HepG2 (cell line): Measurements from ENCODE around the gene TSSK2. TPM values are rescaled to one million over a fixed set of nuclear protein-coding genes. Genes with fewer than 3 reads are reported as not detected.

ENCODE experiments used
- BCL6 ChIP-seq: IDR thresholded peaks from 2 replicates; pipeline ENCODE4 v1.6.1; 2016; ENCODE audit warnings: missing genetic modification reagents, missing compliant biosample characterization
- BRD4 ChIP-seq: sonication (generic); formaldehyde crosslinking; IDR thresholded peaks from 2 replicates; pipeline ENCODE4 v1.4.0; 2020; ENCODE audit warnings: missing genetic modification reagents
- EZH2 ChIP-seq: conservative IDR thresholded peaks from 2 replicates; pipeline ENCODE4 v1.6.1; 2012; ENCODE audit warnings: mild to moderate bottlenecking, low read depth, low read length, moderate library complexity
- FOXJ3 ChIP-seq: sonication (generic); formaldehyde crosslinking; IDR thresholded peaks from 2 replicates; pipeline ENCODE4 v1.4.0; 2020; ENCODE audit warnings: missing genetic modification reagents, mild to moderate bottlenecking, borderline replicate concordance
- GATAD1 ChIP-seq: IDR thresholded peaks from 2 replicates; pipeline ENCODE4 v1.6.1; 2016; ENCODE audit warnings: missing genetic modification reagents, missing compliant biosample characterization
- MATR3 ChIP-seq: sonication (generic); formaldehyde crosslinking; IDR thresholded peaks from 2 replicates; pipeline ENCODE4 v1.4.0; 2020; ENCODE audit warnings: missing genetic modification reagents
- MED13 ChIP-seq: sonication (generic); formaldehyde crosslinking; IDR thresholded peaks from 2 replicates; pipeline ENCODE4 v1.5.0; 2020; ENCODE audit warnings: missing genetic modification reagents
- SMC3 ChIP-seq: IDR thresholded peaks from 2 replicates; pipeline ENCODE4 v1.6.1; 2011; ENCODE audit warnings: low read length, improper control_type of control experiment
- SRSF1 ChIP-seq: fragments of 200-400 bp; formaldehyde crosslinking; optimal IDR thresholded peaks from 2 replicates; pipeline ENCODE3; 2017; ENCODE audit warnings: mild to moderate bottlenecking, low read depth, low read length, moderate library complexity
- TBX3 ChIP-seq: fragments of 450-650 bp; IDR thresholded peaks from 2 replicates; pipeline ENCODE4 v1.6.1; 2017; ENCODE audit warnings: antibody characterized with exemption, mild to moderate bottlenecking, inconsistent platforms, borderline replicate concordance
- ZNF143 ChIP-seq: sonication (generic); formaldehyde crosslinking; IDR thresholded peaks from 2 replicates; pipeline ENCODE4 v1.4.0; 2020; ENCODE audit warnings: missing genetic modification reagents
- ZNF367 ChIP-seq: sonication (generic); formaldehyde crosslinking; IDR thresholded peaks from 2 replicates; pipeline ENCODE4 v1.4.0; 2020; ENCODE audit warnings: missing genetic modification reagents, borderline replicate concordance
- ZNF605 ChIP-seq: sonication (generic); formaldehyde crosslinking; IDR thresholded peaks from 2 replicates; pipeline ENCODE4 v1.8.0; 2022; ENCODE audit warnings: mild to moderate bottlenecking, missing genetic modification reagents
- ZNF652 ChIP-seq: IDR thresholded peaks from 2 replicates; pipeline ENCODE4 v1.6.1; 2016; ENCODE audit warnings: low read depth, borderline replicate concordance
- ZNF775 ChIP-seq: sonication (generic); formaldehyde crosslinking; IDR thresholded peaks from 2 replicates; pipeline ENCODE4 v1.4.0; 2020; ENCODE audit warnings: missing genetic modification reagents, mild to moderate bottlenecking, moderate library complexity, borderline replicate concordance
- ZNF781 ChIP-seq: sonication (generic); formaldehyde crosslinking; IDR thresholded peaks from 2 replicates; pipeline ENCODE4 v1.5.1; 2020; ENCODE audit warnings: borderline replicate concordance, mild to moderate bottlenecking, missing genetic modification reagents; ENCODE audit errors: not compliant biosample characterization
- polyA plus RNA-seq, 8 experiments: library from polyadenylated mRNA; depleted of rRNA in 3 of 8; stranded (reverse) in 7 of 8; unstranded in 1 of 8; fragments of >200 nt; fragmentation: Illumina TruSeq in 4 of 8; extraction: Trizol in 4 of 8; gene quantifications; 2 replicates each; pipeline versions ENCODE4 v1.2.1 to v1.2.3, GENCODE V29; 2011 to 2016; ENCODE audit warnings: low read depth in 4 of 8, missing spikeins in 1 of 8, mixed read lengths in 1 of 8; ENCODE audit not compliant: insufficient read depth in 1 of 8
- total RNA-seq, 5 experiments: library from RNA; depleted of rRNA; stranded (reverse); fragments of >200 nt; fragmentation: Illumina TruSeq; extraction: Trizol; gene quantifications; 2 replicates each; pipeline ENCODE4 v1.2.3, GENCODE V29; 2016; ENCODE audit warnings: low read depth in 1 of 5
- TF ChIP-seq, protein P1 (sequence below), 2 experiments: sonication (generic) in 1 of 2; formaldehyde crosslinking in 1 of 2; IDR thresholded peaks; 2 replicates each; pipeline versions ENCODE4 v1.4.0 to v1.6.1; 2018 to 2020; ENCODE audit warnings: missing genetic modification reagents in 2 of 2, borderline replicate concordance in 1 of 2, low read depth in 1 of 2, mild to moderate bottlenecking in 1 of 2, missing biosample characterization in 1 of 2
- TF ChIP-seq, protein P2 (sequence below): sonication (generic); formaldehyde crosslinking; IDR thresholded peaks from 2 replicates; pipeline ENCODE4 v1.8.1; 2023; ENCODE audit warnings: mild to moderate bottlenecking, missing genetic modification reagents
- TF ChIP-seq, protein P3 (sequence below): IDR thresholded peaks from 2 replicates; pipeline ENCODE4 v1.6.1; 2012; ENCODE audit warnings: low read depth, low read length, improper control_type of control experiment

TSSK2 gene
- total and polyA plus RNA-seq, 2 of the 13 experiments (the other 11 are each of a cell fraction or from before 2014, with no cell fraction given), result not detected

DNA sequence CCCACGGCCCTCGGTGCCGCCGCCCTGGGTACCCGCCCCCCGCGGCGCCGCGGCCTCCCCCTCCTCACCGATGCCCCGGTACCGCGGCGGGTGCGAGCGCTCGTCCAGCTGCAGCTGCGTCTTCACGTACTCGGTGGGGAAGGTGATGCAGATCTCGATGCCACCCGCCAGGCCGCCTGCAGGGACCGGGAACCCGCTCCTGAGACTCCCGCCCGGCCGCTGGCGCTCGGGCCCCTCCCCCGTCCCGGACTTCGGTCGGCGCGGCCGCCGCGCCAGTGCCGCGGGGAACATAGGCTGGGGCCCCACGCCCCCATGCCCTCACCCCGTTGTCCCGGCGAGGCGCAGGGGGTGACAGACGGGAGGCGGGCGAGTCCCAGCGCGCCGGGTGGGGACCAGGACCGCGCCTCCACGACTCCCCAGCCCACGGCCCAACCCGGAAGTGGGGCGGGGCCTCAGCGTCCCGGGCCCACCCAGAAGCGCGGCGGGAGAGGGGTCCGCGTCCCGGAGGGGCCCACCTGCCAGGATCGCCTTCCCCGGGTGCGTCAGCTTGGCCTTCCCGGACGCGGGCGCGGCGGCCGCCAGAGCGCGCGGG is 47.1 kb downstream of the TSSK2 start (continued):
- TF ChIP-seq BRD4 (CRISPR knock-in tag) (no peak), SMC3 (no peak), GATAD1 (CRISPR knock-in tag) (no peak), SRSF1 (no peak), MATR3 (no peak), ZNF143 (no peak), ZNF652 (CRISPR knock-in tag) (no peak), BCL6 (CRISPR knock-in tag) (no peak), MED13 (CRISPR knock-in tag) (no peak), ZNF781 (no peak), EZH2 (no peak), FOXJ3 (CRISPR knock-in tag) (no peak), ZNF605 (CRISPR knock-in tag) (no peak), TBX3 (no peak), ZNF775 (CRISPR knock-in tag) (no peak), ZNF367 (CRISPR knock-in tag) (0 out of 2 replicates have a peak, but pooled peaks have one; percentile 49)
- TF ChIP-seq, protein P1, sequence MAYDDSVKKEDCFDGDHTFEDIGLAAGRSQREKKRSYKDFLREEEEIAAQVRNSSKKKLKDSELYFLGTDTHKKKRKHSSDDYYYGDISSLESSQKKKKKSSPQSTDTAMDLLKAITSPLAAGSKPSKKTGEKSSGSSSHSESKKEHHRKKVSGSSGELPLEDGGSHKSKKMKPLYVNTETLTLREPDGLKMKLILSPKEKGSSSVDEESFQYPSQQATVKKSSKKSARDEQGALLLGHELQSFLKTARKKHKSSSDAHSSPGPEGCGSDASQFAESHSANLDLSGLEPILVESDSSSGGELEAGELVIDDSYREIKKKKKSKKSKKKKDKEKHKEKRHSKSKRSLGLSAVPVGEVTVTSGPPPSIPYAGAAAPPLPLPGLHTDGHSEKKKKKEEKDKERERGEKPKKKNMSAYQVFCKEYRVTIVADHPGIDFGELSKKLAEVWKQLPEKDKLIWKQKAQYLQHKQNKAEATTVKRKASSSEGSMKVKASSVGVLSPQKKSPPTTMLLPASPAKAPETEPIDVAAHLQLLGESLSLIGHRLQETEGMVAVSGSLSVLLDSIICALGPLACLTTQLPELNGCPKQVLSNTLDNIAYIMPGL (CRISPR knock-in tag; IDR thresholded peaks at IDR 0.05; ENCODE audit: borderline replicate concordance in 1 of 2, low read depth in 1 of 2), result 0 out of 4 replicates have a peak, but pooled peaks have one; percentile 45 to 54
- TF ChIP-seq, protein P2, sequence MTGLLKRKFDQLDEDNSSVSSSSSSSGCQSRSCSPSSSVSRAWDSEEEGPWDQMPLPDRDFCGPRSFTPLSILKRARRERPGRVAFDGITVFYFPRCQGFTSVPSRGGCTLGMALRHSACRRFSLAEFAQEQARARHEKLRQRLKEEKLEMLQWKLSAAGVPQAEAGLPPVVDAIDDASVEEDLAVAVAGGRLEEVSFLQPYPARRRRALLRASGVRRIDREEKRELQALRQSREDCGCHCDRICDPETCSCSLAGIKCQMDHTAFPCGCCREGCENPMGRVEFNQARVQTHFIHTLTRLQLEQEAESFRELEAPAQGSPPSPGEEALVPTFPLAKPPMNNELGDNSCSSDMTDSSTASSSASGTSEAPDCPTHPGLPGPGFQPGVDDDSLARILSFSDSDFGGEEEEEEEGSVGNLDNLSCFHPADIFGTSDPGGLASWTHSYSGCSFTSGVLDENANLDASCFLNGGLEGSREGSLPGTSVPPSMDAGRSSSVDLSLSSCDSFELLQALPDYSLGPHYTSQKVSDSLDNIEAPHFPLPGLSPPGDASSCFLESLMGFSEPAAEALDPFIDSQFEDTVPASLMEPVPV (CRISPR knock-in tag), result no peak
- TF ChIP-seq, protein P3, sequence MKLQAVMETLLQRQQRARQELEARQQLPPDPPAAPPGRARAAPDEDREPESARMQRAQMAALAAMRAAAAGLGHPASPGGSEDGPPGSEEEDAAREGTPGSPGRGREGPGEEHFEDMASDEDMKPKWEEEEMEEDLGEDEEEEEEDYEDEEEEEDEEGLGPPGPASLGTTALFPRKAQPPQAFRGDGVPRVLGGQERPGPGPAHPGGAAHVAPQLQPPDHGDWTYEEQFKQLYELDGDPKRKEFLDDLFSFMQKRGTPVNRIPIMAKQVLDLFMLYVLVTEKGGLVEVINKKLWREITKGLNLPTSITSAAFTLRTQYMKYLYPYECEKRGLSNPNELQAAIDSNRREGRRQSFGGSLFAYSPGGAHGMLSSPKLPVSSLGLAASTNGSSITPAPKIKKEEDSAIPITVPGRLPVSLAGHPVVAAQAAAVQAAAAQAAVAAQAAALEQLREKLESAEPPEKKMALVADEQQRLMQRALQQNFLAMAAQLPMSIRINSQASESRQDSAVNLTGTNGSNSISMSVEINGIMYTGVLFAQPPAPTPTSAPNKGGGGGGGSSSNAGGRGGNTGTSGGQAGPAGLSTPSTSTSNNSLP, result no peak
